Measurements from ENCODE around the gene ASB7.

ASB7 gene

DNA sequence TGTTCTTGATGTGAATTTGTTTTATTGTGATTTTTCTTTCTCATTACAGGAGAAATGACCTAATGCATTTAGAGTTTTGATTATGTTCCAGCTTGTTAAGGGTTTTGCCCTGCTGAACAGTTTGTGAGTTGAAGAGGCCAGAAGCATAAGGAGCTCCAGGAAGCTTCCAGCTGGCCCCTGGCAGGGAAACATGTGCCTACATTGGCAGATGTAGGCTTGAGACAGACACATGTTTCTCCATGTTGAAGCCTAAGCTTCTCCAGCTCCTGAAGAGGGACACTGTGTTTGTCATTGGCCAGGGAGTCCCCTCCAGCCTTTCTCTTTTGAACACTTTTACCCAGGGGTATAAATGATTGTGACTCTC lies 88.4 kb downstream of the ASB7 start:
- TF ChIP-seq, protein P1, sequence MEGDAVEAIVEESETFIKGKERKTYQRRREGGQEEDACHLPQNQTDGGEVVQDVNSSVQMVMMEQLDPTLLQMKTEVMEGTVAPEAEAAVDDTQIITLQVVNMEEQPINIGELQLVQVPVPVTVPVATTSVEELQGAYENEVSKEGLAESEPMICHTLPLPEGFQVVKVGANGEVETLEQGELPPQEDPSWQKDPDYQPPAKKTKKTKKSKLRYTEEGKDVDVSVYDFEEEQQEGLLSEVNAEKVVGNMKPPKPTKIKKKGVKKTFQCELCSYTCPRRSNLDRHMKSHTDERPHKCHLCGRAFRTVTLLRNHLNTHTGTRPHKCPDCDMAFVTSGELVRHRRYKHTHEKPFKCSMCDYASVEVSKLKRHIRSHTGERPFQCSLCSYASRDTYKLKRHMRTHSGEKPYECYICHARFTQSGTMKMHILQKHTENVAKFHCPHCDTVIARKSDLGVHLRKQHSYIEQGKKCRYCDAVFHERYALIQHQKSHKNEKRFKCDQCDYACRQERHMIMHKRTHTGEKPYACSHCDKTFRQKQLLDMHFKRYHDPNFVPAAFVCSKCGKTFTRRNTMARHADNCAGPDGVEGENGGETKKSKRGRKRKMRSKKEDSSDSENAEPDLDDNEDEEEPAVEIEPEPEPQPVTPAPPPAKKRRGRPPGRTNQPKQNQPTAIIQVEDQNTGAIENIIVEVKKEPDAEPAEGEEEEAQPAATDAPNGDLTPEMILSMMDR (IDR thresholded peaks at IDR 0.05; ENCODE audit: insufficient read depth, low read depth, low read length, missing control alignments), result no peak
- no peak for DNase-seq (ENCODE audit: low read depth)
- H3K4me3 ChIP-seq (ENCODE audit: low read depth, low read length), result no peak overlapping the region

DNA sequence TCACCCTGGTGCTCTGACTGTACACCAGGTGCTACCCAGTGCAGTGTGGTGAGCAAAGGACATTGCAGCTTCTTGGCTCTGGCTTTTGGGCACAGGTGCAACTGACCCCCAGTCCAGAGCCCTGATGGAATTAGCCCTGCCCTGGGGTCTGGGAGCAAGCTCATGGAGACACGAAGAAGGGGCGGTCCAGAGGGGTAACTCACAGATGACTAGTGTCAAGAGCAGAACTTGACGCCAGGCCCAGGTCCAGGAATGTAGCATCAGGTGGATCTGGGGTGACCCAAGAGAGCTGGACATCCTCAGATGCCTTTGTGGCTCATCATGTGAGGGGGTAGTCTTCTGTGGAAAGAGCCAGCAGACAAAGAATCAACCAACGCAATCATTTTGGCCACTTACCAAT lies 88.9 kb downstream of the ASB7 start:
- no peak overlapping the region for H3K4me3 ChIP-seq (ENCODE audit: low read depth, low read length)
- no peak for DNase-seq (ENCODE audit: low read depth)

DNA sequence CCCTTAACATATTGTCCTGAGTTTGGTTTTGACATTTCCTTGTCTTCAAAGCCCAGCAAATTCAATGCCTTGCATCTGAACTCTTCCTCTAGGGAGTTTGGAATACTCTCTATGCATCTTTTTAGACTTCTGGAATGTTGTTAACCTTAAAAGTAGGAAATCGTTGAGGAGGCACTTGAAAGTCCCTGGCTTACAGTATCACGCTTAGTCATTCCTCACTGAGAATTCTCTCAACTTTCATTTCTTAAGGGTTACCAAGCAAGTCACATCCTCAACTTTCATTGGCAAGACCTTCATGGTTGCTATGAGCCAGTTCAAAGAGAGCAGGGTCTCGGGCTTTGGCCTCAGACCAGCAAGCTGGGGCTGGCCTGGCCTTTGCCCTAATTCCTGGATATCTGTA lies 89.9 kb downstream of the ASB7 start:
- TF ChIP-seq, protein P1 (IDR thresholded peaks at IDR 0.05; ENCODE audit: insufficient read depth, low read depth, low read length, missing control alignments), result no peak
- H3K4me3 ChIP-seq (ENCODE audit: low read depth, low read length), result no peak overlapping the region
- no peak for DNase-seq (ENCODE audit: low read depth)

More for the DNA sequence above, 88.9 kb downstream of the ASB7 start:
- TF ChIP-seq, protein P1 (IDR thresholded peaks at IDR 0.05; ENCODE audit: insufficient read depth, low read depth, low read length, missing control alignments), result no peak

DNA sequence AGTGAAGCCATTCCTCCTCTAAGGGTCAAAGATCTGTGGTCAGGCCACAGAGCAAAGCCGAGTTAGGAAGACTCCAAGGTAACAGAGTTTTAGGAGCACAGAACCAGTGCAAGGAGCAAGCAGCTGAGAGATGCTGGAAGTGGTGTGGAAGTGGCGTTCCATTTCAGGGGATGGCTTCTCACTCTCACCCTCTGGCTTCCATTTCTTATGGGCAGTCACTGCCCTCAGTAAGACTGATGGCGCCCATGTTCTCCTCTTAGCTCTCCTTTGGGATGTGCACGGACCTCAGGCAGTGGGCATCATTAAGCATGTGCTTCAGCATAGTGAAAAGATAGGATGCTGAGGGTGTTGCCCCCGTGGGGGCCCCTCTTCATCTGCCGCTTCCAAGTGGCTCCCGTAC lies 90.3 kb downstream of the ASB7 start:
- TF ChIP-seq, protein P1 (IDR thresholded peaks at IDR 0.05; ENCODE audit: insufficient read depth, low read depth, low read length, missing control alignments), result no peak
- no peak for DNase-seq (ENCODE audit: low read depth)
- H3K4me3 ChIP-seq (ENCODE audit: low read depth, low read length), result no peak overlapping the region

DNA sequence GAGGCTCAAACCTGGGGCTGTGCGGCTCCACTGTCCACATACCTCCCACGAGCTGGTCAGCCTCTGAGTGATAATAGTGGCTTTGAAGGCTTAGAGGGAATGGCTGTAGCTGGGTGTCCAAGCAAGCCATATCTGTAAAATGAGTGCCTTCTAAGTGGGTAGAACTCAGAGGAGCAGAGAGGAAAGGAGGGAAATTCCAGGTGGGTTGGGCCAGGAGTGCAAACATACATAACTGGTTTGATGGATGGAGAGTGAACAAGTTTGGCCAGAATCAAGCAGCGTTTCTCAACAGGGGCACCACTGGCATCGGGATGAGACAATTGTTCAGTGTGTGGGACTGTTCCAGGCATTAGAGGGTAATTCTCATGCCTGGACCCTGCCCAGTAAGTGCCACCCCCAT lies 91.1 kb downstream of the ASB7 start:
- no peak for DNase-seq (ENCODE audit: low read depth)
- H3K4me3 ChIP-seq (ENCODE audit: low read depth, low read length), result no peak overlapping the region
- TF ChIP-seq, protein P1 (IDR thresholded peaks at IDR 0.05; ENCODE audit: insufficient read depth, low read depth, low read length, missing control alignments), result no peak

DNA sequence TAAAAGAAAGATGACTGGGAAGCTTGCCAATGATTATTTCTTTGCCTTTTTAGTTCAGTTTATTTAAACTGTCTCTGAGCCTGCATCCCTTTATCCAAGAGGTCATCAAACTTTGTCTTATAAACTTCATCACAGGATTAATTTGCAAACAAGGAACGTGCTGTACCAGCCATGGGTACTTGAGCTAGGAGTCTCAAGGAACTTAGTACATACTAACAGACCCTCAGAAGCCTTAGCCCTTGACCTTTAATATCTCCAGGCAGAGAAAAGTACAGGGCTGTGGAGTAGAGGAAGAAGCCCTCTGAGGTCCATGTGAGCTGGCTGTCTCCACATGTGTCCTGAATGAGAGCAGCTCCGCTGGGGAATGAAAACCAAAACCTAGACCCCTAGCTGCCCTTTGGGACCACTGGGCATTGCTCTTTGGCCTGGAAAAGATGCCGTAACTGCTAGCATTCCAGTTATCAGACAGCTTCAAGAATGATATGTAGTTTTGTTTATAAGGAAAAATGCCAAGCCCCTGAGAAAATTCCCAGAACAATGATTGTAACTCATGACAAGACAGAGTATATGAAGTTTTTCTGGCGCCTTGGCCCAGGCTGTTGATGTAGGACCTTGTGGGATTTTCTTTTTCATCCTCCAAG lies 92.1 kb downstream of the ASB7 start:
- TF ChIP-seq, protein P1 (IDR thresholded peaks at IDR 0.05; ENCODE audit: insufficient read depth, low read depth, low read length, missing control alignments), result no peak
- no peak overlapping the region for H3K4me3 ChIP-seq (ENCODE audit: low read depth, low read length)
- DNase-seq (ENCODE audit: low read depth), result no peak

DNA sequence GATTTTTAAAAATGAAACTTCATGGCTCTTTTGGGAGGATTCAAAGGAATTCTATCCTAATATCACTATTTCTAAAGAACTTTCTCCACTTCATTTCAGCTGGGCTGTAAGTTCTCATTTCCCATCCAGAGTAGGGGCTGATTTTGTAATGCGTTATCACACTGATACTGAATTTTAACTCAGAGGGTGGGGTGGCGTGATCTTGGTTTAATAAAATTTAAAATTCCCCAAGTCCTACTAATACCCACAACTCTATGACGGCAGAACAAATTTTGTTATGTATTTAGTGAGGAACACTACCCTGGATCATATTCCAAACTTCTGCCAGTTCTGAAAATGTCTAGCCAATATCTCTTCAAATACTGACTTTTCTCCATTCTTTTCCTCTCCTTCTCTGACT lies 92.7 kb downstream of the ASB7 start:
- DNase-seq (ENCODE audit: low read depth), result no peak
- TF ChIP-seq, protein P1 (IDR thresholded peaks at IDR 0.05; ENCODE audit: insufficient read depth, low read depth, low read length, missing control alignments), result no peak
- H3K4me3 ChIP-seq (ENCODE audit: low read depth, low read length), result no peak overlapping the region

Data from GM12865 (cell line).